NCI-H1048 (cell line): ENCODE data around the gene GABPA.

Source experiments
- DNase-seq: peaks from one replicate; lab custom pipeline; 2025; lab: John Stamatoyannopoulos, UW

Gene GABPA

GRCh38 chr21:25811186-25811585, 76.4 kb downstream of the GABPA start:
- no peak for DNase-seq

GRCh38 chr21:25813917-25814316, 79.1 kb downstream of the GABPA start:
- no peak for DNase-seq

- no peak for DNase-seq
Measured at GRCh38 chr21:25818121-25818520, 83.3 kb downstream of the GABPA start.

- DNase-seq, result no peak
Measured at GRCh38 chr21:25818551-25818950, 83.8 kb downstream of the GABPA start.
